DOHH2 (cell line): ENCODE results near the gene VPS41.

Source experiments
- H3F3A ChIP-seq: fragments of 200-600 bp; sonication (generic), shearing (Covaris generic); 2 replicates; pipeline ENCODE4 v1.6.0; 2016; ENCODE audit warnings: antibody characterized with exemption, mild to moderate bottlenecking; ENCODE audit not compliant: control insufficient read depth, insufficient read depth
- H3K27ac ChIP-seq: fragments of 200-600 bp; sonication (generic); 2 replicates; pipeline ENCODE4 v1.5.1; 2014; ENCODE audit warnings: low read depth, mild to moderate bottlenecking, low read length, moderate library complexity
- H3K27me3 ChIP-seq: fragments of 200-600 bp; sonication (generic); 2 replicates; pipeline ENCODE4 v1.6.1; 2014; ENCODE audit warnings: mild to moderate bottlenecking, low read length, mixed read lengths; ENCODE audit not compliant: control insufficient read depth
- H3K36me3 ChIP-seq: fragments of 200-600 bp; sonication (generic); 2 replicates; pipeline ENCODE4 v1.6.1; 2014; ENCODE audit warnings: mild to moderate bottlenecking, low read length, moderate library complexity, mixed read lengths; ENCODE audit not compliant: control insufficient read depth
- H3K4me1 ChIP-seq: fragments of 200-600 bp; sonication (generic); 2 replicates; pipeline ENCODE4 v1.6.1; 2014; ENCODE audit warnings: mild to moderate bottlenecking, low read length, mixed read lengths; ENCODE audit not compliant: control insufficient read depth
- H3K4me2 ChIP-seq: fragments of 200-600 bp; sonication (generic); 2 replicates; pipeline ENCODE4 v1.6.0; 2014; ENCODE audit warnings: mild to moderate bottlenecking, low read length, moderate library complexity
- H3K4me3 ChIP-seq: fragments of 200-600 bp; sonication (generic); 2 replicates; pipeline ENCODE4 v1.5.1; 2014; ENCODE audit warnings: mild to moderate bottlenecking, low read length, mixed read lengths
- H3K79me2 ChIP-seq: fragments of 200-600 bp; sonication (generic); 2 replicates; pipeline ENCODE4 v1.6.1; 2014; ENCODE audit warnings: mild to moderate bottlenecking, low read length, mixed read lengths; ENCODE audit not compliant: control insufficient read depth
- H3K9me2 ChIP-seq: fragments of 200-600 bp; sonication (generic); replicated peaks from 2 replicates; pipeline ENCODE4 v1.6.1; 2014; ENCODE audit warnings: mild to moderate bottlenecking, low read length, mixed read lengths; ENCODE audit not compliant: control insufficient read depth
- H3K9me3 ChIP-seq: fragments of 200-600 bp; sonication (generic); 2 replicates; pipeline ENCODE4 v1.6.1; 2014; ENCODE audit warnings: antibody characterized with exemption, low read length, mixed read lengths; ENCODE audit not compliant: control insufficient read depth, insufficient read depth
- H4K20me1 ChIP-seq: fragments of 200-600 bp; sonication (generic); 2 replicates; pipeline ENCODE4 v1.6.0; 2014; ENCODE audit warnings: low read depth, mild to moderate bottlenecking, antibody characterized with exemption, low read length, moderate library complexity; ENCODE audit not compliant: control insufficient read depth, insufficient read depth
- CTCF ChIP-seq: fragments of 200-600 bp; sonication (generic); IDR thresholded peaks from one replicate; pipeline ENCODE4 v1.5.1; 2014; ENCODE audit warnings: antibody characterized with exemption, mild to moderate bottlenecking, low read depth, low read length; ENCODE audit not compliant: poor library complexity, severe bottlenecking
- EZH2phosphoT487 ChIP-seq: fragments of 200-600 bp; sonication (generic); IDR thresholded peaks from 2 replicates; pipeline ENCODE4 v1.6.1; 2017; ENCODE audit warnings: borderline replicate concordance, mild to moderate bottlenecking, antibody characterized with exemption, low read length, moderate library complexity, mixed read lengths

VPS41 gene

GRCh38 chr7:38890597-38890996 lies 18.4 kb downstream of the VPS41 start:
- Histone ChIP-seq H3K4me3 (no peak overlapping the region), H3K4me1 (no peaks in the 10 kb centered on the region), H3K79me2 (peaks cover 4% of the 10 kb centered on the region; the same call in 1 of the 2 replicates), H3K27ac (no peak overlapping the region), H3K36me3 (peaks cover 4% of the 10 kb centered on the region; the same call in 1 of the 2 replicates), H3F3A (no peaks in the 10 kb centered on the region), H4K20me1 (no peaks in the 10 kb centered on the region), H3K27me3 (no peaks in the 10 kb centered on the region), H3K9me3 (no peaks in the 10 kb centered on the region), H3K9me2 (no peaks in the 10 kb centered on the region), H3K4me2 (no peak overlapping the region)
- TF ChIP-seq EZH2phosphoT487 (no peak), CTCF (no peak)

- Histone ChIP-seq H3K9me2 (no peaks in the 10 kb centered on the region), H3F3A (no peaks in the 10 kb centered on the region), H3K4me3 (no peak overlapping the region), H3K4me1 (no peaks in the 10 kb centered on the region), H4K20me1 (no peaks in the 10 kb centered on the region), H3K79me2 (peaks cover 4% of the 10 kb centered on the region; the same call in 1 of the 2 replicates), H3K27ac (no peak overlapping the region), H3K27me3 (no peaks in the 10 kb centered on the region), H3K36me3 (peaks cover 4% of the 10 kb centered on the region; the same call in 1 of the 2 replicates), H3K9me3 (no peaks in the 10 kb centered on the region), H3K4me2 (no peak overlapping the region)
- no peak for TF ChIP-seq CTCF
These were observed 19.0 kb downstream of the VPS41 start for GRCh38 chr7:38889872-38890432.

GRCh38 chr7:38889079-38889478 lies 19.9 kb downstream of the VPS41 start:
- no peak for TF ChIP-seq CTCF
- TF ChIP-seq EZH2phosphoT487, result no peak

More at GRCh38 chr7:38889079-38889478, 19.9 kb downstream of the VPS41 start:
- Histone ChIP-seq H3K27me3 (no peaks in the 10 kb centered on the region), H3K27ac (no peak overlapping the region), H3K4me2 (no peak overlapping the region), H3K36me3 (peaks cover 4% of the 10 kb centered on the region; the same call in 1 of the 2 replicates), H4K20me1 (no peaks in the 10 kb centered on the region), H3K9me2 (no peaks in the 10 kb centered on the region), H3F3A (no peaks in the 10 kb centered on the region), H3K79me2 (peaks cover 4% of the 10 kb centered on the region; the same call in 1 of the 2 replicates), H3K4me3 (no peak overlapping the region), H3K9me3 (no peaks in the 10 kb centered on the region), H3K4me1 (no peaks in the 10 kb centered on the region)
